IMR-90 (cell line): Measurements from ENCODE around the gene ELMOD3. TPM values are rescaled to one million over a fixed set of nuclear protein-coding genes. Genes with fewer than 3 reads are reported as not detected.
"Not testable (repeated sequence)": the region's sequence is repeated elsewhere in the genome, so short reads cannot be mapped to it uniquely, and the experiment has no call there.

Source experiments
- ATAC-seq: fragments of 200-7000 bp; cut with Tn5 transposase; 2 replicates; pipeline ENCODE4 v1.9.1; 2020; ENCODE audit warnings: low read depth, mild to moderate bottlenecking, moderate library complexity
- BruUV-seq: library from RNA; stranded (reverse); fragments of 400-500 nt; replicated peaks from 2 replicates; lab custom pipeline; 2021; lab: Mats Ljungman, UMichigan
- CTCF ChIA-PET: fragments of 300-600 bp; formaldehyde crosslinking; extraction: SDS; loops from one replicate; lab custom pipeline; 2021; ENCODE audit warnings: antibody characterized with exemption; lab: Yijun Ruan, JAX
- POLR2A ChIA-PET: fragments of 300-600 bp; sonication (Branson Sonifier 250); formaldehyde crosslinking; loops from one replicate; lab custom pipeline; 2022; ENCODE audit warnings: antibody characterized with exemption; ENCODE audit not compliant: unreplicated experiment; lab: Charles Lee
- DNase-seq: peaks from one replicate; pipeline ENCODE4 v3.0.0; 2013
- H2AFZ ChIP-seq: replicated peaks from 2 replicates; pipeline ENCODE3; 2013; ENCODE audit warnings: low read length, mild to moderate bottlenecking; ENCODE audit not compliant: poor library complexity
- H2AK5ac ChIP-seq: 2 replicates; pipeline ENCODE4 v1.6.1; 2013; ENCODE audit warnings: low read depth, low read length, inconsistent platforms
- H2AK9ac ChIP-seq: replicated peaks from 2 replicates; pipeline ENCODE3; 2013; ENCODE audit warnings: mild to moderate bottlenecking, low read depth, low read length, moderate library complexity; ENCODE audit not compliant: poor library complexity
- H2BK120ac ChIP-seq: 2 replicates; pipeline ENCODE4 v1.6.1; 2013; ENCODE audit warnings: low read depth, low read length, inconsistent platforms
- H2BK15ac ChIP-seq: 3 replicates; pipeline ENCODE4 v1.6.1; 2013; ENCODE audit warnings: low read depth, low read length, inconsistent platforms
- H2BK20ac ChIP-seq: 2 replicates; pipeline ENCODE4 v1.6.1; 2013; ENCODE audit warnings: low read depth, mild to moderate bottlenecking, inconsistent platforms, low read length, moderate library complexity
- H2BK5ac ChIP-seq: 2 replicates; pipeline ENCODE4 v1.6.1; 2013; ENCODE audit warnings: mild to moderate bottlenecking, low read depth, low read length, inconsistent platforms; ENCODE audit not compliant: poor library complexity, severe bottlenecking
- H3K14ac ChIP-seq: replicated peaks from 2 replicates; pipeline ENCODE4 v1.6.1; 2013; ENCODE audit warnings: low read depth, low read length, inconsistent platforms
- H3K18ac ChIP-seq: 2 replicates; pipeline ENCODE4 v1.6.1; 2013; ENCODE audit warnings: low read depth, low read length, control low read depth
- H3K23ac ChIP-seq: 2 replicates; pipeline ENCODE4 v1.6.1; 2013; ENCODE audit warnings: low read depth, low read length, inconsistent platforms
- H3K27ac ChIP-seq: 2 replicates; pipeline ENCODE4 v1.5.1; 2013; ENCODE audit warnings: mild to moderate bottlenecking, control low read depth, low read length; ENCODE audit not compliant: insufficient read depth
- H3K27me3 ChIP-seq: 2 replicates; pipeline ENCODE4 v1.6.1; 2013; ENCODE audit warnings: low read length; ENCODE audit not compliant: control insufficient read depth, insufficient read depth
- H3K36me3 ChIP-seq: 2 replicates; pipeline ENCODE4 v1.6.1; 2013; ENCODE audit warnings: low read length, mixed read lengths; ENCODE audit not compliant: control insufficient read depth, insufficient read depth
- H3K4ac ChIP-seq: 2 replicates; pipeline ENCODE4 v1.6.1; 2013; ENCODE audit warnings: low read depth, low read length, inconsistent platforms
- H3K4me1 ChIP-seq: 2 replicates; pipeline ENCODE4 v1.6.1; 2013; ENCODE audit warnings: low read length, mixed read lengths; ENCODE audit not compliant: control insufficient read depth, insufficient read depth
- H3K4me2 ChIP-seq: 2 replicates; pipeline ENCODE4 v1.6.1; 2013; ENCODE audit warnings: low read depth, mild to moderate bottlenecking, control low read depth, low read length, moderate library complexity
- H3K4me3 ChIP-seq: 2 replicates; pipeline ENCODE4 v1.5.1; 2013; ENCODE audit warnings: low read depth, mild to moderate bottlenecking, control low read depth, low read length, moderate library complexity; ENCODE audit not compliant: insufficient read depth
- H3K56ac ChIP-seq: 2 replicates; pipeline ENCODE4 v1.6.1; 2013; ENCODE audit warnings: low read length, inconsistent platforms; ENCODE audit not compliant: insufficient read depth; ENCODE audit errors: extremely low read depth
- H3K79me1 ChIP-seq, 2 experiments: 2 replicates each; pipeline ENCODE4 v1.6.1; 2013; ENCODE audit warnings: low read length in 2 of 2, inconsistent platforms in 1 of 2, low read depth in 1 of 2
- H3K9ac ChIP-seq: 2 replicates; pipeline ENCODE4 v1.6.1; 2013; ENCODE audit warnings: low read depth, low read length, control low read depth
- H3K9me1 ChIP-seq: 2 replicates; pipeline ENCODE4 v1.6.1; 2013; ENCODE audit warnings: low read length, inconsistent platforms; ENCODE audit not compliant: insufficient read depth
- H3K9me3 ChIP-seq: 2 replicates; pipeline ENCODE4 v1.6.1; 2013; ENCODE audit warnings: low read length; ENCODE audit not compliant: control insufficient read depth, insufficient read depth
- H4K20me1 ChIP-seq: 2 replicates; pipeline ENCODE4 v1.6.1; 2013; ENCODE audit warnings: low read length, inconsistent platforms; ENCODE audit not compliant: insufficient read depth
- H4K5ac ChIP-seq: 2 replicates; pipeline ENCODE4 v1.6.1; 2013; ENCODE audit warnings: mild to moderate bottlenecking, low read depth, low read length, control low read depth
- H4K8ac ChIP-seq, 2 experiments: 2 replicates each; pipeline ENCODE4 v1.6.1; 2013; ENCODE audit warnings: low read depth in 2 of 2, low read length in 2 of 2, control low read depth in 1 of 2, inconsistent platforms in 1 of 2
- H4K91ac ChIP-seq: 2 replicates; pipeline ENCODE4 v1.6.1; 2013; ENCODE audit warnings: low read depth, low read length, inconsistent platforms; ENCODE audit not compliant: insufficient read depth
- WGBS, 2 experiments: methylation state at CpG; one replicate each; pipeline versions ENCODE4 v1.1.5 to v1.1.7; 2013; ENCODE audit warnings: missing lambda C conversion rate in 2 of 2; ENCODE audit not compliant: insufficient read length in 1 of 2; ENCODE audit errors: extremely low coverage in 2 of 2; 5-methylcytosine and 5-hydroxymethylcytosine counted together
- dilution Hi-C: fragments of 300-500 bp; cut with HindIII; formaldehyde crosslinking; loops from one replicate; pipeline ENCODE4 v1.14.3; 2018; ENCODE audit warnings: low sequenced_read_pairs; ENCODE audit not compliant: unreplicated experiment
- in situ Hi-C: fragments of 300-500 bp; cut with MboI; formaldehyde crosslinking; loops from 3 replicates; pipeline ENCODE4 v1.14.3; 2019; ENCODE audit warnings: low sequenced_read_pairs, inconsistent platforms, mixed read lengths
- intact Hi-C: fragments of 100-400 bp; cut with micrococcal nuclease; formaldehyde crosslinking; loops from 2 replicates; pipeline ENCODE4 v1.10.0; 2022
- polyA plus RNA-seq, 3 experiments: library from polyadenylated mRNA; depleted of rRNA; stranded (reverse); fragments of >200 nt; gene quantifications; 2 replicates each; pipeline ENCODE4 v1.2.3, GENCODE V29; 2012; ENCODE audit warnings: low replicate concordance in 1 of 3
- total RNA-seq: library from RNA; depleted of rRNA; stranded (reverse); fragments of >200 nt; gene quantifications from 2 replicates; pipeline ENCODE4 v1.2.3, GENCODE V29; 2012

ELMOD3 gene
- total and polyA plus RNA-seq, 2 of the 4 experiments (the other 2 are of a cell fraction), result 13.1 to 20.7 TPM

DNA sequence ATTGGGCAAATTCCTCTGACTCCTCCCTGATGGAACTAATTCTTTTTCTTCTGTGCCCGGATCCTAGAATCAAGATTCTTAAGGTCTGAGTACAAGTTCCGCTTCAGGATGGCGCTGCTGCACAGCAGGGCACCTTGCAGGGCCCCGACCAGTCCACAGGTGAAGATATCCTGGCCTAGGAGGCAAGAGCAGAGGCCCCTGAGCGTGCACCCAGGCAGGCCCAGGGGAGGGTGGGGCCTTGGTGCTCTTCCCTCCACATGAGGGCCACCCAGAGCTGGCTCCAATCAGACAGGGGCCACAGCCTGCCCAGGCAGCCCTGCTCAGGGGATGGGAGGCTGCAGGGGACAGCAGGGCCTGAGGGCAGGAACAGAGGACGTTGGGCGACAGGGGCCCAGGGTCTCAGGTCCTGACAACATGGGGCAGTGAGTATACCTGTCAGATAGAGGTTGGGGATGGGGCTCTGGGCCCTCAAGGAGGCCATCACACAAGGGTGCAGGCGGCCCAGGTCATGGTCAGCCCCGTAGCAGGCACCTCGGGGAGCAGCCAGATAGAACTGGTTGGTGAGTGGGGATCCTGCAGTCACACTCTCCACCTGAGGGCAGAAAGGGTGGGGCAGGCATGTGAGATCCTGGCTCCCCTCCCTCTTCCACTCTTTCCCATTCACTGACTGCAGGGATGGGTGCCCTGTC is 11.2 kb upstream of the ELMOD3 start:
- H4K8ac ChIP-seq, H3K23ac ChIP-seq, CTCF ChIA-PET, H3K79me1 ChIP-seq, H3K14ac ChIP-seq, H3K9me1 ChIP-seq, H3K4ac ChIP-seq, BruUV-seq, H3K27me3 ChIP-seq, H3K27ac ChIP-seq, H4K5ac ChIP-seq, POLR2A ChIA-PET, H3K9ac ChIP-seq, ATAC-seq, H4K91ac ChIP-seq, dilution Hi-C loops, H2BK5ac ChIP-seq, H3K56ac ChIP-seq, H2BK120ac ChIP-seq, in situ Hi-C loops, H2BK15ac ChIP-seq, H3K9me3 ChIP-seq, H2AK9ac ChIP-seq, H2AK5ac ChIP-seq, H2AFZ ChIP-seq, H3K4me1 ChIP-seq, H3K4me3 ChIP-seq, DNase-seq, H3K4me2 ChIP-seq, H4K20me1 ChIP-seq, H3K18ac ChIP-seq, H2BK20ac ChIP-seq: not testable (repeated sequence)
- WGBS, 2 experiments, result 93% methylated on average over 4 of the region's 10 CpGs; no CpG with 5 or more reads in 1 of the 2 experiments
- intact Hi-C loops, result loop anchor here (2.0 kb wide), 1 partner anchor 27 kb away; no protein-coding TSS in a partner anchor
- H3K36me3 ChIP-seq, result peaks cover 30% of the 10 kb centered on the region
